RWPE2 (cell line): ENCODE data around the gene HPD.
"Not testable (repeated sequence)": the region's sequence is repeated elsewhere in the genome, so short reads cannot be mapped to it uniquely, and the experiment has no call there.

Experiments
- ATAC-seq: fragments of 200-7000 bp; cut with Tn5 transposase; 3 replicates; pipeline ENCODE4 v1.9.1; 2021; ENCODE audit warnings: low read depth
- DNase-seq: peaks from one replicate; pipeline ENCODE4 v3.0.0-alpha.2; 2020; ENCODE audit warnings: low spot score
- H3K27ac ChIP-seq: fragments of 450-650 bp; 2 replicates; pipeline ENCODE4 v1.5.1; 2017; ENCODE audit warnings: mild to moderate bottlenecking; ENCODE audit not compliant: poor library complexity, severe bottlenecking
- H3K27me3 ChIP-seq: fragments of 250-450 bp; sonication (Bioruptor Pico); 2 replicates; pipeline ENCODE4 v1.5.1; 2021; ENCODE audit warnings: mild to moderate bottlenecking, moderate library complexity; ENCODE audit not compliant: insufficient read depth, poor library complexity, severe bottlenecking
- H3K36me3 ChIP-seq: fragments of 250-450 bp; sonication (Bioruptor Pico); 2 replicates; pipeline ENCODE4 v1.5.1; 2020; ENCODE audit warnings: low read depth, mild to moderate bottlenecking, moderate library complexity
- H3K4me1 ChIP-seq: fragments of 250-450 bp; sonication (Bioruptor Pico); 2 replicates; pipeline ENCODE4 v1.5.1; 2021; ENCODE audit warnings: mild to moderate bottlenecking, moderate library complexity; ENCODE audit not compliant: insufficient read depth, poor library complexity, severe bottlenecking
- H3K4me3 ChIP-seq: fragments of 250-450 bp; sonication (Bioruptor Pico); 2 replicates; pipeline ENCODE4 v1.5.1; 2021; ENCODE audit warnings: mild to moderate bottlenecking, moderate library complexity; ENCODE audit not compliant: severe bottlenecking
- H3K9me3 ChIP-seq: fragments of 250-450 bp; sonication (Bioruptor Pico); 2 replicates; pipeline ENCODE4 v1.5.1; 2021; ENCODE audit warnings: mild to moderate bottlenecking, moderate library complexity; ENCODE audit not compliant: severe bottlenecking
- CTCF ChIP-seq: fragments of 450-650 bp; IDR thresholded peaks from one replicate; pipeline ENCODE4 v1.5.1; 2017; ENCODE audit warnings: mild to moderate bottlenecking, moderate library complexity; ENCODE audit not compliant: poor library complexity, severe bottlenecking

Gene HPD

DNA sequence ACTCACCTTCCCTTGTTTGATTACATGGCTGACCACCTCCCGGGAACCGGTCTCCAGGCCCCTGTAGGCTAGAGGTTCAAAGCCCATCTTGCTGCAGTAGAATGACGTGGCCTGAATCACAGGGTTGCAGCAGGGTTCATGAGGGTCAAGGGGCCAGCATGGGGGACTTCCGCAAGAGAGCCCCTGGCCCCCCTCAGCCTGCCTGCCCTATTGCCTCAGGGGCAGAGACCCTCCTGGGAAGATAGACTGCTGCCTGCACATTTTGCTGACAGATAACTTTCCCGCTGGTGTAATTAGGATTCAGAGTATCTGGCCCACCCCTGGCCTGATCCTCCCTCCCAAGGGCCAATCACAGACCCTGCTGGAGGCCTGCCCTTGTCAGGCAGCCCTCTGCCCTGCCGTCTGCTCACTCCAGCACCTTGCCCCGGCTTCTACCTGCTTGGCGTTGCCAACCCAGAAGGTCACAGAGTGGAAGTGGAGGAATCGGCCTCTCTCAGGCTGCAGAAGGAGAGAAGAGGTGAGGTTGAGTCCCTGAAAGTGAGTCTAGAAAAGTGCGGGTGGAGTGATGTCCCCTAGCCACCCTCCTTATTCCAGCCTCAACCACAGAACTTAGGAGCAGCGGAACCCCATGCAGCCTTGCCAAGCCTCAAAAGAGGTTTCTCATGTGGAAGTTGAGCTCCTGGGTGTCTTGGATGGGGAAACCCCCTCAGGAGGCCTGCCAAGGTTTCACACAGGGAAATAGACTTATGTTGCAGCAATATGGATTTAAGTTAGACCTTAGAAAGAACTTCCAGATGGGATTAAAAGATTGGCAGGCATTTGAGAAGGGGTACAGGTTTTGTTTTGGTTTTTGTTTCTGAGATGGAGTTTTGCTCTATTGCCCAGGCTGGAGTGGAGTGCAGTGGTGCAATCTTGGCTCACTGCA lies 1.1 kb downstream of the HPD start:
- ATAC-seq (no peak), DNase-seq (no peak)
- Histone ChIP-seq H3K36me3 (no peaks in the 10 kb centered on the region), H3K4me1 (peaks cover 4% of the 10 kb centered on the region), H3K27me3 (no peaks in the 10 kb centered on the region), H3K4me3 (no peak overlapping the region), H3K27ac (no peak overlapping the region), H3K9me3 (no peaks in the 10 kb centered on the region)
- TF ChIP-seq CTCF = no peak

DNA sequence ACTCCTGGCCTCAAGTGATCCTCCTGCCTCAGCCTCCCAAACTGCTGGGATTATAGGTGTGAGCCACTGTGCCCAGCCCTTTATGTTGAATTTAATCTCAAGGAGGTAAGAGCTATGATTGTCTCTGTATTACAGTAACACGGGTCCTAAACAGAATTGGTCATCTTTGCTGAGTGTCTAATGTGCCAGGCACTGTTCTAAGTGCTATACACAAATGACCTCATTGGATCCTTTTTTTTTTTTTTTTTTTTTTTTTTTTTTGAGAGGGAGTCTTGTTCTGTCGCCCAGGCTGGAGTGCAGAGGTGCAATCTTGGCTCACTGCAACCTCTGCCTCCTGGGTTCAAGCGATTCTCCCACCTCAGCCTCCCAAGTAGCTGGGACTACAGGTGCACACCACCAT lies 6.3 kb downstream of the HPD start:
- H3K9me3 ChIP-seq, ATAC-seq, H3K36me3 ChIP-seq: not testable (repeated sequence)

GRCh38 chr12:121849665-121850064 lies 9.0 kb downstream of the HPD start:
- Histone ChIP-seq H3K27ac (no peak overlapping the region), H3K4me1 (no peaks in the 10 kb centered on the region), H3K4me3 (no peak overlapping the region), H3K27me3 (no peaks in the 10 kb centered on the region), H3K36me3 (no peaks in the 10 kb centered on the region), H3K9me3 (no peaks in the 10 kb centered on the region)
- no peak for ATAC-seq
- no peak for DNase-seq
- no peak for TF ChIP-seq CTCF

More for the DNA sequence above, 6.3 kb downstream of the HPD start:
- not testable (repeated sequence) for DNase-seq, H3K4me3 ChIP-seq, H3K27ac ChIP-seq, H3K27me3 ChIP-seq, H3K4me1 ChIP-seq

- H3K4me3 ChIP-seq = no peak overlapping the region
- no peaks in the 10 kb centered on the region for H3K4me1 ChIP-seq
- ATAC-seq (no peak), DNase-seq (no peak)
- no peaks in the 10 kb centered on the region for H3K36me3 ChIP-seq
- no peaks in the 10 kb centered on the region for H3K9me3 ChIP-seq
- no peak for TF ChIP-seq CTCF
- no peaks in the 10 kb centered on the region for H3K27me3 ChIP-seq
- no peak overlapping the region for H3K27ac ChIP-seq
Observed at GRCh38 chr12:121849211-121849610, 9.4 kb downstream of the HPD start.

GRCh38 chr12:121845701-121846100 lies 13.0 kb downstream of the HPD start:
- Histone ChIP-seq H3K9me3 (no peaks in the 10 kb centered on the region), H3K4me3 (no peak overlapping the region), H3K36me3 (no peaks in the 10 kb centered on the region), H3K27me3 (no peaks in the 10 kb centered on the region), H3K4me1 (no peaks in the 10 kb centered on the region), H3K27ac (no peak overlapping the region)
- ATAC-seq (no peak), DNase-seq (no peak)
- no peak for TF ChIP-seq CTCF
